SK-N-SH (cell line): ENCODE results near the gene ERVMER34-1.

Source experiments
- GATA2 ChIP-seq: sonication (generic); formaldehyde crosslinking; IDR thresholded peaks from 2 replicates; pipeline ENCODE4 v1.5.0; 2020; ENCODE audit warnings: mild to moderate bottlenecking, missing genetic modification reagents
- RFX5 ChIP-seq: IDR thresholded peaks from 2 replicates; pipeline ENCODE4 v1.6.1; 2012; ENCODE audit warnings: mild to moderate bottlenecking, improper control_type of control experiment, low read length
- YY1 ChIP-seq: IDR thresholded peaks from 2 replicates; pipeline ENCODE4 v1.4.0; 2012; ENCODE audit warnings: low read depth, mild to moderate bottlenecking
- TF ChIP-seq, protein P1 (sequence below): fragments of 200-600 bp; sonication (generic); IDR thresholded peaks from 2 replicates; pipeline ENCODE4 v1.6.1; 2017; ENCODE audit warnings: antibody characterized with exemption, mild to moderate bottlenecking, moderate library complexity

GRCh38 chr4:52755426-52755825 is 4.2 kb upstream of the ERVMER34-1 start:
- TF ChIP-seq, protein P1, sequence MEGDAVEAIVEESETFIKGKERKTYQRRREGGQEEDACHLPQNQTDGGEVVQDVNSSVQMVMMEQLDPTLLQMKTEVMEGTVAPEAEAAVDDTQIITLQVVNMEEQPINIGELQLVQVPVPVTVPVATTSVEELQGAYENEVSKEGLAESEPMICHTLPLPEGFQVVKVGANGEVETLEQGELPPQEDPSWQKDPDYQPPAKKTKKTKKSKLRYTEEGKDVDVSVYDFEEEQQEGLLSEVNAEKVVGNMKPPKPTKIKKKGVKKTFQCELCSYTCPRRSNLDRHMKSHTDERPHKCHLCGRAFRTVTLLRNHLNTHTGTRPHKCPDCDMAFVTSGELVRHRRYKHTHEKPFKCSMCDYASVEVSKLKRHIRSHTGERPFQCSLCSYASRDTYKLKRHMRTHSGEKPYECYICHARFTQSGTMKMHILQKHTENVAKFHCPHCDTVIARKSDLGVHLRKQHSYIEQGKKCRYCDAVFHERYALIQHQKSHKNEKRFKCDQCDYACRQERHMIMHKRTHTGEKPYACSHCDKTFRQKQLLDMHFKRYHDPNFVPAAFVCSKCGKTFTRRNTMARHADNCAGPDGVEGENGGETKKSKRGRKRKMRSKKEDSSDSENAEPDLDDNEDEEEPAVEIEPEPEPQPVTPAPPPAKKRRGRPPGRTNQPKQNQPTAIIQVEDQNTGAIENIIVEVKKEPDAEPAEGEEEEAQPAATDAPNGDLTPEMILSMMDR, result no peak
- TF ChIP-seq RFX5, result no peak
- no peak for TF ChIP-seq YY1
- no peak for TF ChIP-seq GATA2 (CRISPR knock-in tag)
